SK-N-SH (cell line): ENCODE results near the gene TJAP1. TPM values are rescaled to one million over a fixed set of nuclear protein-coding genes. Genes with fewer than 3 reads are reported as not detected.

ENCODE experiments used
- CTCF ChIA-PET: fragments of 300-600, 350-600 bp; formaldehyde crosslinking; extraction: SDS; loops from one replicate; lab custom pipeline; 2021; lab: Yijun Ruan, JAX
- POLR2A ChIA-PET: fragments of 350-600 bp; sonication (Branson Sonifier 250); formaldehyde crosslinking; extraction: SDS; loops from one replicate; lab custom pipeline; 2020; ENCODE audit warnings: antibody characterized with exemption, inconsistent platforms; lab: Yijun Ruan, JAX
- DNase-seq: peaks from one replicate; pipeline ENCODE4 v3.0.0; 2012
- H2AFZ ChIP-seq: fragments of 200-600 bp; sonication (generic); 2 replicates; pipeline ENCODE4 v1.8.1; 2016; ENCODE audit warnings: antibody characterized with exemption, mild to moderate bottlenecking, low read depth
- H3F3A ChIP-seq: fragments of 200-600 bp; sonication (generic); replicated peaks from 2 replicates; pipeline ENCODE3; 2016; ENCODE audit warnings: antibody characterized with exemption, mild to moderate bottlenecking; ENCODE audit not compliant: insufficient read depth
- H3K27ac ChIP-seq, 2 experiments: fragments of 200-500 bp in 1 of 2; fragments of 200-600 bp in 1 of 2; sonication (Bioruptor generic) in 1 of 2; sonication (generic), shearing (Covaris generic) in 1 of 2; 2 replicates each; pipeline versions ENCODE4 v1.5.1 to v1.6.1; 2014 to 2016; ENCODE audit warnings: low read depth in 2 of 2, inconsistent platforms in 1 of 2, low read length in 1 of 2, mild to moderate bottlenecking in 1 of 2, mixed read lengths in 1 of 2
- H3K27me3 ChIP-seq: fragments of 200-600 bp; sonication (generic), shearing (Covaris generic); 2 replicates; pipeline ENCODE4 v1.6.1; 2016; ENCODE audit warnings: mixed run types; ENCODE audit not compliant: insufficient read depth
- H3K36me3 ChIP-seq, 2 experiments: fragments of 200-500 bp in 1 of 2; fragments of 200-600 bp in 1 of 2; sonication (Bioruptor generic) in 1 of 2; sonication (generic) in 1 of 2; replicated peaks in 1 of 2; 2 replicates each; pipeline versions ENCODE3 to v1.5.1; 2014 to 2016; ENCODE audit warnings: low read length in 1 of 2, mild to moderate bottlenecking in 1 of 2; ENCODE audit not compliant: insufficient read depth in 2 of 2, control insufficient read depth in 1 of 2
- H3K4me1 ChIP-seq, 2 experiments: fragments of 200-500 bp in 1 of 2; fragments of 200-600 bp in 1 of 2; sonication (Bioruptor generic) in 1 of 2; sonication (generic), shearing (Covaris generic) in 1 of 2; 2 replicates each; pipeline versions ENCODE4 v1.5.1 to v1.6.1; 2014 to 2016; ENCODE audit warnings: low read depth in 1 of 2, low read length in 1 of 2, mixed run types in 1 of 2; ENCODE audit not compliant: insufficient read depth in 2 of 2, control insufficient read depth in 1 of 2
- H3K4me2 ChIP-seq: fragments of 200-600 bp; sonication (generic), shearing (Covaris generic); 2 replicates; pipeline ENCODE4 v1.6.1; 2017; ENCODE audit warnings: mixed run types
- H3K4me3 ChIP-seq, 2 experiments: fragments of 200-500 bp in 1 of 2; fragments of 200-600 bp in 1 of 2; sonication (Bioruptor generic) in 1 of 2; sonication (generic), shearing (Covaris generic) in 1 of 2; 2 replicates each; pipeline versions ENCODE4 v1.5.1 to v1.8.1; 2014 to 2016; ENCODE audit warnings: low read depth in 2 of 2, inconsistent platforms in 1 of 2, low read length in 1 of 2, mild to moderate bottlenecking in 1 of 2, mixed read lengths in 1 of 2, moderate library complexity in 1 of 2
- H3K79me2 ChIP-seq: fragments of 200-600 bp; sonication (generic); 2 replicates; pipeline ENCODE4 v1.8.1; 2017; ENCODE audit warnings: mild to moderate bottlenecking; ENCODE audit not compliant: insufficient read depth
- H3K9ac ChIP-seq: fragments of 200-600 bp; sonication (generic); 2 replicates; pipeline ENCODE4 v1.6.1; 2017; ENCODE audit warnings: mixed run types
- H3K9me2 ChIP-seq: fragments of 200-600 bp; sonication (generic); 2 replicates; pipeline ENCODE4 v1.6.1; 2017; ENCODE audit warnings: mixed run types
- H3K9me3 ChIP-seq: fragments of 200-600 bp; sonication (generic); 2 replicates; pipeline ENCODE4 v1.6.1; 2017; ENCODE audit warnings: mixed run types, mild to moderate bottlenecking, moderate library complexity
- H4K20me1 ChIP-seq: fragments of 200-600 bp; sonication (generic); 2 replicates; pipeline ENCODE4 v1.6.1; 2017; ENCODE audit warnings: mild to moderate bottlenecking, mixed run types; ENCODE audit not compliant: insufficient read depth
- EP300 ChIP-seq, 2 experiments: IDR thresholded peaks; 2 replicates each; pipeline versions ENCODE4 v1.4.0 to v1.6.1; 2012; ENCODE audit warnings: borderline replicate concordance in 1 of 2, low read depth in 1 of 2, low read length in 1 of 2
- FOXM1 ChIP-seq: IDR thresholded peaks from 2 replicates; pipeline ENCODE4 v1.4.0; 2012; ENCODE audit warnings: low read depth, mild to moderate bottlenecking
- JUND ChIP-seq: IDR thresholded peaks from 2 replicates; pipeline ENCODE4 v1.4.0; 2012
- MXI1 ChIP-seq: IDR thresholded peaks from 2 replicates; pipeline ENCODE4 v1.6.1; 2012; ENCODE audit warnings: mild to moderate bottlenecking, low read depth, low read length, improper control_type of control experiment
- NFIC ChIP-seq: IDR thresholded peaks from 2 replicates; pipeline ENCODE4 v1.4.0; 2012; ENCODE audit warnings: borderline replicate concordance
- RAD21 ChIP-seq: IDR thresholded peaks from 2 replicates; pipeline ENCODE4 v1.6.1; 2012; ENCODE audit warnings: mild to moderate bottlenecking, low read length
- WGBS: methylation state at CpG from one replicate; pipeline ENCODE4 v1.1.6; 2017; ENCODE audit warnings: low lambda C conversion rate; 5-methylcytosine and 5-hydroxymethylcytosine counted together
- polyA plus RNA-seq, 3 experiments: library from polyadenylated mRNA; depleted of rRNA; stranded (reverse); fragments of >200 nt; gene quantifications; 2 replicates each; pipeline ENCODE4 v1.2.3, GENCODE V29; 2012
- TF ChIP-seq, protein P1 (sequence below): IDR thresholded peaks from 2 replicates; pipeline ENCODE4 v1.4.0; 2012; ENCODE audit warnings: low read depth, borderline replicate concordance
- TF ChIP-seq, protein P2 (sequence below): IDR thresholded peaks from 2 replicates; pipeline ENCODE4 v1.6.1; 2012; ENCODE audit warnings: mild to moderate bottlenecking, low read depth, low read length, moderate library complexity
- TF ChIP-seq, protein P3 (sequence below): IDR thresholded peaks from 2 replicates; pipeline ENCODE4; 2012

Gene TJAP1
- polyA plus RNA-seq, 1 of the 3 experiments (the other 2 are of a cell fraction): 39.5 TPM

DNA sequence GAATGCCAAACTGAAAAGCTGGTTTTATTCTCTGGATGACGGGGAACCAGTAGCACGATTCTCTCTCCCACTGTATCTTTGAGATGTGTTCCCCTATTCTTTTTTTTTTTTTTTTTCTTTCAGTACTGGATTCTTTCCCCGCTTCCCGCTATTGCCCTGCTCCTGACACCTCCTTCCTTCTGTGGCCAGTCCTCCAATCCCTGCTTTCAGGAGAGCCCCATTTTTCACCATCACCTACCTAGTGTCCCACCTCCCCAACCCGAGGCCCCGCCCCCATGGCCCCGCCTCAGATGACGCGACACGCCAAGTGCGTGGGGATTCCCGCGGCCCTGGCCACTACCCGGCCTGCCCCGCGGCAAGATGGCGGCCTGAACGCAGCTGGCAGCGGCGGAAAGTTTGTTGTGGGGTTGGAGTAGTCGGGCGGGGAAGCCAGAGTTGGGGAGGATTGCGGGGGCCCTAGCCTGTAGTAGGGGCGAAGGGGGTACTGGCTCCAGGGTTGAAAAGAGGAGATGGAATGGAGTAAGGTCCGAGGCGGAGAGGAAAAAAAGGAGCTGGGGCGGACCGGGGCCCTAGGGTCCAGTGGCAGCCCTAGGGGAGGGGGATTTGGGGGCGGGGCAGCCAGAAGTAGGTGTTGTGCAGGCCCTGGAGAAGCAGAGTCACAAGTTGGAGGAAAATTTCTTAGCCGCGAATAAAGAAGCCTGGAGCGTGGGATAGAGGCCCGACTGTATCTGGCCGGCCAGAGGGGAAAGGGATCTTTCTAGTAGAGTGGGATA is at the start of gene TJAP1 (continued):
- TF ChIP-seq, protein P1, sequence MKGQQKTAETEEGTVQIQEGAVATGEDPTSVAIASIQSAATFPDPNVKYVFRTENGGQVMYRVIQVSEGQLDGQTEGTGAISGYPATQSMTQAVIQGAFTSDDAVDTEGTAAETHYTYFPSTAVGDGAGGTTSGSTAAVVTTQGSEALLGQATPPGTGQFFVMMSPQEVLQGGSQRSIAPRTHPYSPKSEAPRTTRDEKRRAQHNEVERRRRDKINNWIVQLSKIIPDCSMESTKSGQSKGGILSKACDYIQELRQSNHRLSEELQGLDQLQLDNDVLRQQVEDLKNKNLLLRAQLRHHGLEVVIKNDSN: no peak
- no peak for TF ChIP-seq RAD21
- TF ChIP-seq EP300 (IDR thresholded peaks at IDR 0.05; ENCODE audit: borderline replicate concordance in 1 of 2, low read depth in 1 of 2, low read length in 1 of 2): no peak
- TF ChIP-seq MXI1: peak; percentile 32; the same call in 1 of the 2 replicates
- no peak for TF ChIP-seq JUND
- TF ChIP-seq, protein P2, sequence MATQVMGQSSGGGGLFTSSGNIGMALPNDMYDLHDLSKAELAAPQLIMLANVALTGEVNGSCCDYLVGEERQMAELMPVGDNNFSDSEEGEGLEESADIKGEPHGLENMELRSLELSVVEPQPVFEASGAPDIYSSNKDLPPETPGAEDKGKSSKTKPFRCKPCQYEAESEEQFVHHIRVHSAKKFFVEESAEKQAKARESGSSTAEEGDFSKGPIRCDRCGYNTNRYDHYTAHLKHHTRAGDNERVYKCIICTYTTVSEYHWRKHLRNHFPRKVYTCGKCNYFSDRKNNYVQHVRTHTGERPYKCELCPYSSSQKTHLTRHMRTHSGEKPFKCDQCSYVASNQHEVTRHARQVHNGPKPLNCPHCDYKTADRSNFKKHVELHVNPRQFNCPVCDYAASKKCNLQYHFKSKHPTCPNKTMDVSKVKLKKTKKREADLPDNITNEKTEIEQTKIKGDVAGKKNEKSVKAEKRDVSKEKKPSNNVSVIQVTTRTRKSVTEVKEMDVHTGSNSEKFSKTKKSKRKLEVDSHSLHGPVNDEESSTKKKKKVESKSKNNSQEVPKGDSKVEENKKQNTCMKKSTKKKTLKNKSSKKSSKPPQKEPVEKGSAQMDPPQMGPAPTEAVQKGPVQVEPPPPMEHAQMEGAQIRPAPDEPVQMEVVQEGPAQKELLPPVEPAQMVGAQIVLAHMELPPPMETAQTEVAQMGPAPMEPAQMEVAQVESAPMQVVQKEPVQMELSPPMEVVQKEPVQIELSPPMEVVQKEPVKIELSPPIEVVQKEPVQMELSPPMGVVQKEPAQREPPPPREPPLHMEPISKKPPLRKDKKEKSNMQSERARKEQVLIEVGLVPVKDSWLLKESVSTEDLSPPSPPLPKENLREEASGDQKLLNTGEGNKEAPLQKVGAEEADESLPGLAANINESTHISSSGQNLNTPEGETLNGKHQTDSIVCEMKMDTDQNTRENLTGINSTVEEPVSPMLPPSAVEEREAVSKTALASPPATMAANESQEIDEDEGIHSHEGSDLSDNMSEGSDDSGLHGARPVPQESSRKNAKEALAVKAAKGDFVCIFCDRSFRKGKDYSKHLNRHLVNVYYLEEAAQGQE: 0 out of 2 replicates have a peak, but pooled peaks have one; percentile 31
- no peak for TF ChIP-seq FOXM1
- TF ChIP-seq, protein P3, sequence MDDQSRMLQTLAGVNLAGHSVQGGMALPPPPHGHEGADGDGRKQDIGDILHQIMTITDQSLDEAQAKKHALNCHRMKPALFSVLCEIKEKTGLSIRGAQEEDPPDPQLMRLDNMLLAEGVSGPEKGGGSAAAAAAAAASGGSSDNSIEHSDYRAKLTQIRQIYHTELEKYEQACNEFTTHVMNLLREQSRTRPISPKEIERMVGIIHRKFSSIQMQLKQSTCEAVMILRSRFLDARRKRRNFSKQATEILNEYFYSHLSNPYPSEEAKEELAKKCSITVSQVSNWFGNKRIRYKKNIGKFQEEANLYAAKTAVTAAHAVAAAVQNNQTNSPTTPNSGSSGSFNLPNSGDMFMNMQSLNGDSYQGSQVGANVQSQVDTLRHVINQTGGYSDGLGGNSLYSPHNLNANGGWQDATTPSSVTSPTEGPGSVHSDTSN: peak; percentile 47
- no peak for TF ChIP-seq NFIC
- TF ChIP-seq, all 33 proteins: peak for 10

DNA sequence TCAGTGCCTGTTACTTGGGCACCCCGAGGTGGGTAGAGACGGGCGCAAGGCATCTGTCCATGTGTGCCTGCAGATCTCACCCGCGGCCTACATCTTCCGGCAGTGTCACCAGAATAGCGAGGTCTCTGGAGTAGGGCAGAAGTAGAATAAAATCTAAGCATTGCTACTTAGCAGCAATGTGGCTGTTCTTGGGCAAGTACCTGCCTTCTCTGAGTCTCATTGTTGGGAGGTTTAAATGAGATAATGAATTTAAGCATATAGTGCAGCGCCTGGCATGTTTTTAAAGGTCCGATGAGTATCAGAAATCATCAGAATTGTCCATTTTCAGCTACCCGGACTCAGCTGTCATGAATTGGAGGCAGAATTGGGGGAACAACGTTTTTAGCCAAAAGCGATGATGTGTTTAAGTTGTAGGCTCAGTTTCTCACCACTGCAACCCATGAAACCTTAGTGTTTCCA is 49.2 kb upstream of the TJAP1 start:
- H3K4me1 ChIP-seq: peaks cover 3 to 12% of the 10 kb centered on the region in 2 experiments; a peak in 3 of 4 replicates
- H3K9me3 ChIP-seq: no peaks in the 10 kb centered on the region
- peak overlapping the region; percentile 83 to 88 for H3K4me3 ChIP-seq
- H3F3A ChIP-seq: peaks cover 3% of the 10 kb centered on the region
- no peaks in the 10 kb centered on the region for H3K27me3 ChIP-seq
- H3K9ac ChIP-seq: peak overlapping the region; percentile 82
- WGBS: 14% methylated on average over 9 of the region's 12 CpGs
- TF ChIP-seq, protein P1: no peak
- TF ChIP-seq MXI1: peak; percentile 19; the same call in 1 of the 2 replicates
- no peak for DNase-seq
- H3K4me2 ChIP-seq: peak overlapping the region; percentile 85
- H3K79me2 ChIP-seq: peaks cover 36% of the 10 kb centered on the region
- H3K9me2 ChIP-seq: no peaks in the 10 kb centered on the region
- CTCF ChIA-PET: interaction anchor here (0.6 to 1.5 kb wide), 3 partner anchors 26 to 66 kb away, joined by 3 to 5 read pairs (median 3); no protein-coding TSS in a partner anchor
- POLR2A ChIA-PET: interaction anchor here (0.8 to 2.5 kb wide), 4 partner anchors 9 to 147 kb away, joined by 3 to 10 read pairs (median 3); no protein-coding TSS in a partner anchor
- H3K36me3 ChIP-seq: peaks cover 7 to 15% of the 10 kb centered on the region in 2 experiments
- H3K27ac ChIP-seq: peak overlapping the region; percentile 84 to 94; a peak in 3 of 4 replicates
- H4K20me1 ChIP-seq: no peaks in the 10 kb centered on the region
- H2AFZ ChIP-seq: peak overlapping the region; percentile 83; the same call in 1 of the 2 replicates
